ENCODE data around the gene ABAT.
"Not testable (repeated sequence)": the region's sequence is repeated elsewhere in the genome, so short reads cannot be mapped to it uniquely, and the experiment has no call there.

The ABAT gene

GRCh38 chr16:8649829-8650554 lies 24.4 kb upstream of the ABAT start:
- no peak for DNase-seq

- DNase-seq: not testable (repeated sequence)
Observed at GRCh38 chr16:8651958-8652357, 22.5 kb upstream of the ABAT start.

DNA sequence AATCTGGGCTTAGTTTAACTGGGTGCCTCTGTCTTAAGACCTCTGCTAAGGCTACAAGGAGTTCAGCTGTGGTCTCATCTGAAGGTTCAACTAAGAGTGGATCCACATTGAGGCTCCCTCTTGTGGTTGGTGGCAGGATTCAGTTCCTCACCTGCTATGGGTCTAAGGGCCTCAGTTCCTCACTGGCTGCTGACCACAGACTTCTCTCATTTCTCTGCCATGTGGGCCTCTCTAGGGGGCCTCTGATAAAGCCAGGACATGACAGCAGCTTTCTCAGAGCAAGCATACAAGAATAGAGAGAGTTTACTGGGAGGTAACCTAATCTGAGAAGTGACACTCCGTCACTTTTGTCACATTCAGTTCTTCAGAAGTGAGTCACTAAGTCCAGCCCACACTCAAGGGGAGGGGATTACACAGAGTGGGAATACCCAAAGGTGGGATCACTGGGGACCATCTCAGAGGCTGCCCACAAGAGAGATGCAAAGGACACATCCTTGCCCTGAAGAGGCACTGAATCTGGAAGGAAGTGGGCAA lies 19.2 kb upstream of the ABAT start:
- DNase-seq: peak in 1 of 5 donors; percentile 34

GRCh38 chr16:8656376-8656775 lies 18.0 kb upstream of the ABAT start:
- no peak for DNase-seq

- peak in 4 of 5 donors; percentile 25 to 43 (median 35) for DNase-seq
Observed at GRCh38 chr16:8660841-8661301, 13.5 kb upstream of the ABAT start.

GRCh38 chr16:8661703-8662102 lies 12.7 kb upstream of the ABAT start:
- DNase-seq: no peak

GRCh38 chr16:8663192-8664089 lies 11.0 kb upstream of the ABAT start:
- DNase-seq: no peak

DNA sequence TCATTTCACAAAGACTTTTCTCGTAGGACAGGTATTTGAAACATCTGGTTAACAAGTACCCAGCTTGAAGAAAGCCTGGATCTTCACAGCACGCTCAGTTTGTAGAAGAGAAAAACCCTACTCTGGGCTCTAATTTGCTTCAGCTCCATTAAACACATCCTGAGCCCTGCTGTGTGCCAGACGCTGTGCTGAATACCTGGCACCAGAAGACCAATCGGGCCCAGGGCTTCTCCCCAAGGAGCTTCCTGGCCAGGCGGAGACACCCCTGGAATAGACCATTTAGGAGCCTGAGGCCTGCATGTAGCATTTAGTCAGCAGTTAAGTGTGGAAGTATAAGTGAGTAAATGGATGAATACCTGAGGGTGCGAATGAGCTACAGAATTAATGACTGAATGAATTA lies 8.9 kb upstream of the ABAT start:
- no peak for DNase-seq

DNA sequence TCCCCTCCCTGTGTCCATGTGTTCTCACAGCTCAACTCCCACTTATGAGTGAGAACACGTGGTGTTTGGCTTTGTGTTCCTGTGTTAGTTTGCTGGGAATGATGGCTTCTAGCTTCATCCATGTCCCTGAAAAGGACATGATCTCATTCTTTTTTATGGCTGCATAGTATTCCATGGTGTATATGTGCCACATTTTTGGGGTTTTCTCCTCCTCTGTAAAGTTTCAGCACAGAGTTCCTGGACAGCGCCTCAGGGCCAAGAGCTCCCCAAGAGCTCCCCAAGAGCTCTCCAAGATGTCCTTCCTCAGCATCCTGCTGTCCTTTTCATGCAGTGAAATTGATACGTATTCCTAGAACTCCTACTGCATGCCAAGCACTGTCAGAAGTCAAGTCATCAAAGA lies 6.9 kb upstream of the ABAT start:
- DNase-seq: no peak

- DNase-seq: no peak
Observed at GRCh38 chr16:8668113-8668512, 6.3 kb upstream of the ABAT start.

DNA sequence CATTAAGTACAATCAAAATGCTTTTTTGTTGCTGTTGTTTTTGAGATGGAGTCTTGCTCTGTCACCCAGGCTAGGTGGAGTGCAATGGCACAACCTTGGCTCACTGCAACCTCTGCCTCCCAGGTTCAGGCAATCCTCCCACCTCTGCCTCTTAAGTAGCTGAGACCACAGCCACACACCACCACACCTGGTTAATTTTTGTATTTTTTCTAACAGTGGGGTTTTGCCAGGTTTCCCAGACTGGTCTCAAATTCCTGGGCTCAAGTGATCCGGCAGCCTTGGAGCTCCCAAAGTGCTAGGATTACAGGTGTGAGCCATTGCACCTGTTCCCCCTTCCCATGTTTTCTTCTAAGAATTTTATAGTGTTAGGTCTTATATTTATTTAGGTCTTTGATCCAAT lies 4.9 kb upstream of the ABAT start:
- no peak for DNase-seq

DNA sequence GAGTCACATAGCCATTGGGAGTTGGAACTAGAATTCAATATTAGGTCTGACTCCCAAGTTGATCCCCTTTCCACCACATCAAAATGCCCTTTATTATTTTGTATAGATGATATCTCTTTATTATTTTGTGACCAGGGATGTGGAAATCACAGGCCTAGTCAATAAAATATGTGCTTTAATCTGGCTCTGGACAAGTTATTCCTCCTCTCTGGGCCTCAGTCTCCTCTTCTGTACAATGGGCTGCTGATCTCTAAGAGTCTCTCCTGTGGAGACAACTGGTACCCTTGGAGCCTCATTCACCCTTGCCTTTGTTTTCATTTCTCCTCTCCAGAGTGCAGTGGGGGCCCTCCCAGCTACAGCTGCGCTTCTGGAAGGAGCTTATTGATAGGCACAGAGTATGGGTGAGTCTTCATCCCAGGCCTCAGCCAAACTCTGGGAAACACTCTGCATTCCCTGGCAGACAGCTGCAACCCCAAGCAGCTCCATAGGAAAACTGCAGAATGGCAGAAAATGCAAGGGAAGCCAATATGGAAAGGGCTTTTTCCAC lies 4.3 kb upstream of the ABAT start:
- no peak for DNase-seq

DNA sequence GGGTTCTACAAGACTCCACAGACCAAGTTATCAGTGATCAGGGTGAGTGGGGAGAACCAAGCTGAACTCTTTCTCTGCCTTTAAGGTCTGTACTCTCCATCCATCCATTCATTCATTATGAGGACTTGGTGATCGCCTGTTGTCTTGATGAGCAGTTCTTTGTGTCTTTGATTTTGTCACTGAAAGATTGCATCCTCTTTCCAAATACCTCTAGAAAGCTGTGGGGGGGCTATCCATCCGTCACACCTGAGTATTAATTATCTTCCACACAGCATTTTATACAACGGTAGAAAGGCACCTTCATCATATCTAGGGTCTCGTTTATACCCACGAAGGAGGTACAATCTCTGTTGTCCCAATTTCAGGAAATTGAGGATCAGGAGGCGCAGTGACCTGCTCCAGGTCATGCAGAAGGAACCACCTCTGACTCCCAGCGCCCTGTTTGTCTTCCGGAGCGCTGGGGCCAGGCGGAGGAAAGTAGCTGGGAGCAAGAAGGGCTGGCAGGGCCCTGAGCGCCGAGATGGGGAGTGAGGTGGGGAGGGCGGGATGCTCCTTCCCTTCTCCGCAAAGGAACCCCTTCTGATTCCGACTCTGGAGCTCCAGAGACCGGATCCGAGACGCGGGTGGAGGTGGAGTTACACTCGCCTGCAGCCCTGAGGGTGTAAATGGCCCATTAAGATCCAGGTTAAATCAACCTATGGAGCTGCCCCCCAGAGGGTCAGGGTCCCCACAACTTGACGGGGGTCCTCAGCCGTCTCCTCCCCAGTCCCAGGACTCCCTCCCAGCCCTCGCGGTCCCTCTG lies 605 bp upstream of the ABAT start:
- DNase-seq: no peak

GRCh38 chr16:8675183-8676159 lies 1.1 kb downstream of the ABAT start:
- peak; percentile 13 to 33 (median 31) for DNase-seq

DNA sequence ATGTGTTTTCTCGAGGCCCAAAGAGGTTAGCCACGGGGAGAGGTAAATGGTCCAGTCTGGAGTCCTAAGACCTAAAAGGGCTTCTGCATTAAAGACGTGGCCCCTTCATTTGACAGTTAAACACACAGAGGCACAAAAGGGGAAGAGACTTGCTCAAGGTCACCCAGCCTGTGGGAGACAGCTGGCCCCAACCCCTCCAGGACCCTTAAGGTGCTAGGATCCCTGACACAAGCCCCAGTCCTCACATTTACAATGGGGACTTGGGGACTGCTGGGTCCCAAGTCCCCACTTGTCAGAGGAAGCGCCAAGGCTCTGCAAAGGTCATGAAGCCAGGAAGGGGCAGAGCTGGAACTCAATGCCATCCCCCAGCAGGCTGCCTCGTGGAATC lies 1.7 kb downstream of the ABAT start:
- no peak for DNase-seq

- no peak for DNase-seq
Observed at GRCh38 chr16:8676737-8677375, 2.4 kb downstream of the ABAT start.

DNA sequence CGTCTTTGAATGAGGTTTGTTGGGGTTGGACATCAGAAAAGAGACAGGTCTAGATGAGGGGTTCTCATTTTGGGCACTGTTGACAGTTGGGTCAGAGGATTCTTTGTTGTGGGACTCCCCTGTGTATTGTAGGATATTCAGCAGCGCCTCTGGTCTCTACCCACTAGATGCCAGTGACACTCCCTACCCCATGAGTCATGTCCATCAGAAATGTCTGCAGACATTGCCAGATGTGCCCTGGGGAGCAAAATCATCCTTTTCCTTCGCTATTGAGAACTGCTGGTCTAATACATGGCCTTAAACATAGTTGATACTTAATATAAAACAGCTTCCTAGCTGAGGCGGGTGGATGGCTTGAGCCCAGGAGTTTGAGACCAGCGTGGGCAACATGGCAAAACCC lies 3.1 kb downstream of the ABAT start:
- no peak for DNase-seq

- DNase-seq: no peak
Observed at GRCh38 chr16:8678068-8678927, 3.9 kb downstream of the ABAT start.

- no peak for DNase-seq
Observed at GRCh38 chr16:8679151-8679550, 4.7 kb downstream of the ABAT start.

All from T-helper 1 cell (primary cell).